Ishikawa (cell line): ENCODE measurements around the gene GAS7.

ENCODE experiments used
- CREB1 ChIP-seq: IDR thresholded peaks from 2 replicates; pipeline ENCODE4 v1.6.1; 2012; ENCODE audit warnings: low read depth
- EGR1 ChIP-seq: IDR thresholded peaks from 2 replicates; pipeline ENCODE4 v1.6.1; 2012
- EP300 ChIP-seq: IDR thresholded peaks from 2 replicates; pipeline ENCODE4 v1.6.1; 2012; ENCODE audit warnings: borderline replicate concordance
- FOXM1 ChIP-seq: IDR thresholded peaks from 2 replicates; pipeline ENCODE4 v1.6.1; 2012; ENCODE audit warnings: low read depth, borderline replicate concordance
- MAX ChIP-seq: IDR thresholded peaks from 2 replicates; pipeline ENCODE4 v1.6.1; 2012
- NFIC ChIP-seq: IDR thresholded peaks from 2 replicates; pipeline ENCODE4 v1.6.1; 2012
- RAD21 ChIP-seq: IDR thresholded peaks from 2 replicates; pipeline ENCODE4 v1.6.1; 2012; ENCODE audit warnings: low read depth
- TAF1 ChIP-seq: IDR thresholded peaks from 2 replicates; pipeline ENCODE4 v1.6.1; 2012; ENCODE audit warnings: low read depth, mild to moderate bottlenecking
- TCF12 ChIP-seq: IDR thresholded peaks from 2 replicates; pipeline ENCODE4 v1.6.1; 2012; ENCODE audit warnings: low read depth
- USF1 ChIP-seq: IDR thresholded peaks from 2 replicates; pipeline ENCODE4 v1.6.1; 2012
- YY1 ChIP-seq: IDR thresholded peaks from 2 replicates; pipeline ENCODE4 v1.6.1; 2012; ENCODE audit warnings: low read depth
- TF ChIP-seq, protein P1 (sequence below): IDR thresholded peaks from 2 replicates; pipeline ENCODE4 v1.6.1; 2012; ENCODE audit warnings: low read depth, mild to moderate bottlenecking

DNA sequence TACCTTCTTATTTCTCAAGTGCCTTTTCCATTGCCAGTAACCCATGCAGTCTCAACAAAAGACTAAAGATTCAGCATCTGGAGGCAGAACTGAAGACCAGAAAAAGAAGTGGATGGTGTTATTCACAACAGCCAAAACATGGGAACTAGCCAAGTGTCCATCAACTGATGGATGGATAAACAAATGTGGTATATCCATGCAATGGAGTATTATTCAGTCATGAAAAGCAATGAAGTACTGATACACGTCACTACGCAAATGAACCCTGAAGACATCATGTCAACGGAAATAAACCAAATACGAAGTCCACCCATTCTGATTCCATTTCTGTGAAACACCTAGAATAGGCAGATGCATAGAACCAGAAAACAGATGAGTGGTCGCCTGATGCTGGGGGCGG, 25.6 kb downstream of the GAS7 start:
- TF ChIP-seq NFIC = no peak
- TF ChIP-seq, protein P1, sequence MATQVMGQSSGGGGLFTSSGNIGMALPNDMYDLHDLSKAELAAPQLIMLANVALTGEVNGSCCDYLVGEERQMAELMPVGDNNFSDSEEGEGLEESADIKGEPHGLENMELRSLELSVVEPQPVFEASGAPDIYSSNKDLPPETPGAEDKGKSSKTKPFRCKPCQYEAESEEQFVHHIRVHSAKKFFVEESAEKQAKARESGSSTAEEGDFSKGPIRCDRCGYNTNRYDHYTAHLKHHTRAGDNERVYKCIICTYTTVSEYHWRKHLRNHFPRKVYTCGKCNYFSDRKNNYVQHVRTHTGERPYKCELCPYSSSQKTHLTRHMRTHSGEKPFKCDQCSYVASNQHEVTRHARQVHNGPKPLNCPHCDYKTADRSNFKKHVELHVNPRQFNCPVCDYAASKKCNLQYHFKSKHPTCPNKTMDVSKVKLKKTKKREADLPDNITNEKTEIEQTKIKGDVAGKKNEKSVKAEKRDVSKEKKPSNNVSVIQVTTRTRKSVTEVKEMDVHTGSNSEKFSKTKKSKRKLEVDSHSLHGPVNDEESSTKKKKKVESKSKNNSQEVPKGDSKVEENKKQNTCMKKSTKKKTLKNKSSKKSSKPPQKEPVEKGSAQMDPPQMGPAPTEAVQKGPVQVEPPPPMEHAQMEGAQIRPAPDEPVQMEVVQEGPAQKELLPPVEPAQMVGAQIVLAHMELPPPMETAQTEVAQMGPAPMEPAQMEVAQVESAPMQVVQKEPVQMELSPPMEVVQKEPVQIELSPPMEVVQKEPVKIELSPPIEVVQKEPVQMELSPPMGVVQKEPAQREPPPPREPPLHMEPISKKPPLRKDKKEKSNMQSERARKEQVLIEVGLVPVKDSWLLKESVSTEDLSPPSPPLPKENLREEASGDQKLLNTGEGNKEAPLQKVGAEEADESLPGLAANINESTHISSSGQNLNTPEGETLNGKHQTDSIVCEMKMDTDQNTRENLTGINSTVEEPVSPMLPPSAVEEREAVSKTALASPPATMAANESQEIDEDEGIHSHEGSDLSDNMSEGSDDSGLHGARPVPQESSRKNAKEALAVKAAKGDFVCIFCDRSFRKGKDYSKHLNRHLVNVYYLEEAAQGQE = no peak
- no peak for TF ChIP-seq EGR1
- no peak for TF ChIP-seq CREB1
- no peak for TF ChIP-seq YY1
- TF ChIP-seq TAF1 = no peak
- TF ChIP-seq EP300 = no peak
- TF ChIP-seq TCF12 = no peak
- no peak for TF ChIP-seq USF1
- TF ChIP-seq MAX = no peak
- no peak for TF ChIP-seq RAD21
- no peak for TF ChIP-seq FOXM1
